ENCODE measurements around the gene MAP3K14. TPM values are rescaled to one million over a fixed set of nuclear protein-coding genes. Genes with fewer than 3 reads are reported as not detected.

Gene MAP3K14
- total RNA-seq, 1 donor from 2014 or later, result 9.8 TPM

DNA sequence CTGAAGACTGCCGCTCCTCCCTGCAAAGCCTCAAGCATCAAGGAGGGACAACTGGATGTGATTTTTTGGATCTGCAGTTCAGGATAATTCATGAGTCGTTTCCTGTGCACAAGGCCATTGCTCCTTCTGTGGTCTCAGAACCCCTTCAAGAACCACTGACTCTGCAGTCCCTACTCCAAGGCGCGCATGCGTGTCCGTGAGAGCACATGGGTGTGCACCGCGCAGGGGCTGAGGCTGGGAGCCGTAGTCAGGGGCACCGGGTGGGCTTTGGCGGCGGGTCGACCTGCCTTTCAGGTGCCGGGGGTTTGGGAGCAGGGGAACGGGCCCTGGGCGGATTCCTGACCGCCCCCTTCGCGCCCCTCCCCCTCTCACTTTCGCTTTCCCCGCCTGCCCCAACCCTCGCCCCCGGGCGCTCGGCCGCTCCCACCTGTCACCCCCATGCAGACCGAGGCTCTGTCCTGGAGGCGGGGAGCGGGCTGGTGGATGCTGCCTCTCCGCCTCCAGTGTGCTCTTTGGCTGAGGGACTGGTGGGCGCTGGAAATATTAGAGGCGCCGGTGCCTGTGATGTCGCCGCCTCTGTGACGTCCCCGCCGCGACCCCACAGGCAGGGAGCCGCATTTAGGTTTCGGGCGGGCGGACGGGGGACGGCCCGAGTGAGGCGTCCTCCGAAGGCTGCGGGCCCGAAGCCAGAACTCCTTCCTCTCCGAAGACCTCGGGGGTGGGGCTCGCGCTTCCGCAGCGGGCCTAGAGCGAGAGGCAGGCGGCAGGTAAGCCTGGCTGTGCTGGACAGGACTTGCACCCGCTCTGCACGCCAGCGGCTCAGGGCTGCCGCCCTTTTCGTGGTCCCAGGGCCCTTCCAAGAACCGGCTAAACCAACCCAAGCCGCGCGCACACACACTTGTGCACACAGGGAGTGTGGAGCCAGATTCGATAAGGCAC is 55.0 kb downstream of the MAP3K14 start, which contains the start of gene SPATA32:
TSS of gene SPATA32 (minus strand) at position 518 of the 939 bp plus-strand sequence. CDS start at position 440, 78 bp downstream.
- Mint-ChIP-seq H3K9me3 (no peaks in the 10 kb centered on the region), H3K27ac (no peak within 1 kb of the TSS), H3K27me3 (ENCODE audit: low read depth) (peaks cover 2% of the 10 kb centered on the region), H3K4me1 (peaks cover 3% of the 10 kb centered on the region), H3K4me3 (peak within 1 kb of the TSS; percentile 70), H3K36me3 (peaks cover under 1% of the 10 kb centered on the region)
- peak; percentile 58 to 64 for DNase-seq (ENCODE audit: low spot score in 2 of 2, unreplicated experiment in 2 of 2)
- TF ChIP-seq, protein P1, sequence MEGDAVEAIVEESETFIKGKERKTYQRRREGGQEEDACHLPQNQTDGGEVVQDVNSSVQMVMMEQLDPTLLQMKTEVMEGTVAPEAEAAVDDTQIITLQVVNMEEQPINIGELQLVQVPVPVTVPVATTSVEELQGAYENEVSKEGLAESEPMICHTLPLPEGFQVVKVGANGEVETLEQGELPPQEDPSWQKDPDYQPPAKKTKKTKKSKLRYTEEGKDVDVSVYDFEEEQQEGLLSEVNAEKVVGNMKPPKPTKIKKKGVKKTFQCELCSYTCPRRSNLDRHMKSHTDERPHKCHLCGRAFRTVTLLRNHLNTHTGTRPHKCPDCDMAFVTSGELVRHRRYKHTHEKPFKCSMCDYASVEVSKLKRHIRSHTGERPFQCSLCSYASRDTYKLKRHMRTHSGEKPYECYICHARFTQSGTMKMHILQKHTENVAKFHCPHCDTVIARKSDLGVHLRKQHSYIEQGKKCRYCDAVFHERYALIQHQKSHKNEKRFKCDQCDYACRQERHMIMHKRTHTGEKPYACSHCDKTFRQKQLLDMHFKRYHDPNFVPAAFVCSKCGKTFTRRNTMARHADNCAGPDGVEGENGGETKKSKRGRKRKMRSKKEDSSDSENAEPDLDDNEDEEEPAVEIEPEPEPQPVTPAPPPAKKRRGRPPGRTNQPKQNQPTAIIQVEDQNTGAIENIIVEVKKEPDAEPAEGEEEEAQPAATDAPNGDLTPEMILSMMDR (IDR thresholded peaks at IDR 0.05; ENCODE audit: unreplicated experiment), result no peak

GRCh38 chr17:45260204-45260783 is 56.5 kb downstream of the MAP3K14 start:
- Mint-ChIP-seq H3K27ac (no peak overlapping the region), H3K9me3 (no peaks in the 10 kb centered on the region), H3K4me3 (peak overlapping the region; percentile 9), H3K36me3 (no peaks in the 10 kb centered on the region), H3K4me1 (peaks cover 3% of the 10 kb centered on the region), H3K27me3 (ENCODE audit: low read depth) (peaks cover 2% of the 10 kb centered on the region)
- no peak for DNase-seq (ENCODE audit: low spot score in 2 of 2, unreplicated experiment in 2 of 2)
- TF ChIP-seq, protein P1 (IDR thresholded peaks at IDR 0.05; ENCODE audit: unreplicated experiment), result no peak

DNA sequence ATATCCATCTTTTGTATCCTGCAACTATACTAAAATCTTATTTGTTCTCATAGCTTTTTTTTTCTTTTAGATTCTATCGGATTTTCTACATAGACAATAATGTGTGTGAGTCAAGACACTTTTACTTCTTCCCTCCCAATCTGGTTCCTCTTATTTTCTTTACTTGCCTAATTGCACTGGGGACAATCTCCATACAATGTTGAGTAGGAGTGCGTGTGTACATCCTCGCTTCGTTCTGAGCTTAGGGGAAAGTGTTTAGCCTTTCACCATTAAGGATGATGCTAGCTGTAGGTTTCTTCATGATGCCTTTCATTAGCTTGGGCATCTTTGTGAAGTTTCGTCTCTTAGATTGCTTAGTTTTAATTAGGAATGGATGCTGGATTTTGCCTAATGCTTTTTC is 57.8 kb downstream of the MAP3K14 start:
- Mint-ChIP-seq H3K4me3 (no peak overlapping the region), H3K27ac (no peak overlapping the region), H3K9me3 (no peaks in the 10 kb centered on the region)

DNA sequence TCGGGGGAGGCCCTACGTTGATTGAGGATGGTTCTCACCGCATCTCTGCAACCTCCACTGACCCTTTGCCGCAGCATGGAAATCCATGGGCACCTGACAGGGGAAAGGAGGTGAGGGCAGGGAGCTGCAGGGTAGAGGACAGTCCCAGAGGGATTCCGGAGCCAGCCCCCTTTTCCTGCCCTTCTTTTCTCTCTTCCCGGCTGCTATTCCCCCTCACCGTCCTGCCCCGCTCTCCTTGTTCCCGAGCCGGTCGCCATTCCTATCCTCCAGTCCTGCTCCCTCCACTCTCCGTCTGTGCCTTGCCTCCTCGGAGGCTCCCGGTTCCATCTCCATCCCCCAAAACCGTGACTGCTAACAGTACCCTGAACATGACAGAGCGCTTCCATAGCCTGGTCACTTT is 59.7 kb downstream of the MAP3K14 start:
- Mint-ChIP-seq H3K9me3 (no peaks in the 10 kb centered on the region), H3K36me3 (no peaks in the 10 kb centered on the region), H3K4me1 (no peaks in the 10 kb centered on the region), H3K27me3 (ENCODE audit: low read depth) (peaks cover 2% of the 10 kb centered on the region), H3K27ac (no peak overlapping the region), H3K4me3 (no peak overlapping the region)
- TF ChIP-seq, protein P1 (IDR thresholded peaks at IDR 0.05; ENCODE audit: unreplicated experiment), result no peak
- no peak for DNase-seq (ENCODE audit: low spot score in 2 of 2, unreplicated experiment in 2 of 2)

More for the DNA sequence above, 57.8 kb downstream of the MAP3K14 start:
- H3K27me3 Mint-ChIP-seq (ENCODE audit: low read depth), result peaks cover 2% of the 10 kb centered on the region
- no peak for DNase-seq (ENCODE audit: low spot score in 2 of 2, unreplicated experiment in 2 of 2)
- no peaks in the 10 kb centered on the region for H3K36me3 Mint-ChIP-seq
- H3K4me1 Mint-ChIP-seq, result peaks cover 3% of the 10 kb centered on the region
- TF ChIP-seq, protein P1 (IDR thresholded peaks at IDR 0.05; ENCODE audit: unreplicated experiment), result no peak

GRCh38 chr17:45256114-45256966 is 60.5 kb downstream of the MAP3K14 start:
- H3K4me3 Mint-ChIP-seq, result no peak overlapping the region
- TF ChIP-seq, protein P1 (IDR thresholded peaks at IDR 0.05; ENCODE audit: unreplicated experiment), result no peak
- no peaks in the 10 kb centered on the region for H3K4me1 Mint-ChIP-seq
- H3K9me3 Mint-ChIP-seq, result no peaks in the 10 kb centered on the region
- H3K27ac Mint-ChIP-seq, result no peak overlapping the region
- no peaks in the 10 kb centered on the region for H3K36me3 Mint-ChIP-seq
- no peak for DNase-seq (ENCODE audit: low spot score in 2 of 2, unreplicated experiment in 2 of 2)
- H3K27me3 Mint-ChIP-seq (ENCODE audit: low read depth), result peaks cover 2% of the 10 kb centered on the region
